SK-N-SH (cell line): ENCODE results near the gene LCNL1. TPM values are rescaled to one million over a fixed set of nuclear protein-coding genes. Genes with fewer than 3 reads are reported as not detected.
A peak's percentile ranks its signal among the peaks of the same experiment; 100 is the strongest.
"Not testable (repeated sequence)": the region's sequence is repeated elsewhere in the genome, so short reads cannot be mapped to it uniquely, and the experiment has no call there.

Experiments used
- CTCF ChIA-PET: fragments of 300-600, 350-600 bp; formaldehyde crosslinking; extraction: SDS; loops from one replicate; lab custom pipeline; 2021; lab: Yijun Ruan, JAX
- POLR2A ChIA-PET: fragments of 350-600 bp; sonication (Branson Sonifier 250); formaldehyde crosslinking; extraction: SDS; loops from one replicate; lab custom pipeline; 2020; ENCODE audit warnings: antibody characterized with exemption, inconsistent platforms; lab: Yijun Ruan, JAX
- DNase-seq: peaks from one replicate; pipeline ENCODE4 v3.0.0; 2012
- H2AFZ ChIP-seq: fragments of 200-600 bp; sonication (generic); 2 replicates; pipeline ENCODE4 v1.8.1; 2016; ENCODE audit warnings: antibody characterized with exemption, mild to moderate bottlenecking, low read depth
- H3F3A ChIP-seq: fragments of 200-600 bp; sonication (generic); replicated peaks from 2 replicates; pipeline ENCODE3; 2016; ENCODE audit warnings: antibody characterized with exemption, mild to moderate bottlenecking; ENCODE audit not compliant: insufficient read depth
- H3K27ac ChIP-seq, 2 experiments: fragments of 200-500 bp in 1 of 2; fragments of 200-600 bp in 1 of 2; sonication (Bioruptor generic) in 1 of 2; sonication (generic), shearing (Covaris generic) in 1 of 2; 2 replicates each; pipeline versions ENCODE4 v1.5.1 to v1.6.1; 2014 to 2016; ENCODE audit warnings: low read depth in 2 of 2, inconsistent platforms in 1 of 2, low read length in 1 of 2, mild to moderate bottlenecking in 1 of 2, mixed read lengths in 1 of 2
- H3K27me3 ChIP-seq: fragments of 200-600 bp; sonication (generic), shearing (Covaris generic); 2 replicates; pipeline ENCODE4 v1.6.1; 2016; ENCODE audit warnings: mixed run types; ENCODE audit not compliant: insufficient read depth
- H3K36me3 ChIP-seq, 2 experiments: fragments of 200-500 bp in 1 of 2; fragments of 200-600 bp in 1 of 2; sonication (Bioruptor generic) in 1 of 2; sonication (generic) in 1 of 2; replicated peaks in 1 of 2; 2 replicates each; pipeline versions ENCODE3 to v1.5.1; 2014 to 2016; ENCODE audit warnings: low read length in 1 of 2, mild to moderate bottlenecking in 1 of 2; ENCODE audit not compliant: insufficient read depth in 2 of 2, control insufficient read depth in 1 of 2
- H3K4me1 ChIP-seq, 2 experiments: fragments of 200-500 bp in 1 of 2; fragments of 200-600 bp in 1 of 2; sonication (Bioruptor generic) in 1 of 2; sonication (generic), shearing (Covaris generic) in 1 of 2; 2 replicates each; pipeline versions ENCODE4 v1.5.1 to v1.6.1; 2014 to 2016; ENCODE audit warnings: low read depth in 1 of 2, low read length in 1 of 2, mixed run types in 1 of 2; ENCODE audit not compliant: insufficient read depth in 2 of 2, control insufficient read depth in 1 of 2
- H3K4me2 ChIP-seq: fragments of 200-600 bp; sonication (generic), shearing (Covaris generic); 2 replicates; pipeline ENCODE4 v1.6.1; 2017; ENCODE audit warnings: mixed run types
- H3K4me3 ChIP-seq, 2 experiments: fragments of 200-500 bp in 1 of 2; fragments of 200-600 bp in 1 of 2; sonication (Bioruptor generic) in 1 of 2; sonication (generic), shearing (Covaris generic) in 1 of 2; 2 replicates each; pipeline versions ENCODE4 v1.5.1 to v1.8.1; 2014 to 2016; ENCODE audit warnings: low read depth in 2 of 2, inconsistent platforms in 1 of 2, low read length in 1 of 2, mild to moderate bottlenecking in 1 of 2, mixed read lengths in 1 of 2, moderate library complexity in 1 of 2
- H3K79me2 ChIP-seq: fragments of 200-600 bp; sonication (generic); 2 replicates; pipeline ENCODE4 v1.8.1; 2017; ENCODE audit warnings: mild to moderate bottlenecking; ENCODE audit not compliant: insufficient read depth
- H3K9ac ChIP-seq: fragments of 200-600 bp; sonication (generic); 2 replicates; pipeline ENCODE4 v1.6.1; 2017; ENCODE audit warnings: mixed run types
- H3K9me2 ChIP-seq: fragments of 200-600 bp; sonication (generic); 2 replicates; pipeline ENCODE4 v1.6.1; 2017; ENCODE audit warnings: mixed run types
- H3K9me3 ChIP-seq: fragments of 200-600 bp; sonication (generic); 2 replicates; pipeline ENCODE4 v1.6.1; 2017; ENCODE audit warnings: mixed run types, mild to moderate bottlenecking, moderate library complexity
- H4K20me1 ChIP-seq: fragments of 200-600 bp; sonication (generic); 2 replicates; pipeline ENCODE4 v1.6.1; 2017; ENCODE audit warnings: mild to moderate bottlenecking, mixed run types; ENCODE audit not compliant: insufficient read depth
- CTCF ChIP-seq: fragments of 200-600 bp; sonication (generic); IDR thresholded peaks from 2 replicates; pipeline ENCODE4 v1.6.1; 2017; ENCODE audit warnings: antibody characterized with exemption, mild to moderate bottlenecking, moderate library complexity
- FOSL2 ChIP-seq: IDR thresholded peaks from 2 replicates; pipeline ENCODE4 v1.4.0; 2012; ENCODE audit warnings: low read depth, mild to moderate bottlenecking, moderate library complexity, borderline replicate concordance
- FOXM1 ChIP-seq: IDR thresholded peaks from 2 replicates; pipeline ENCODE4 v1.4.0; 2012; ENCODE audit warnings: low read depth, mild to moderate bottlenecking
- GATA2 ChIP-seq: sonication (generic); formaldehyde crosslinking; IDR thresholded peaks from 2 replicates; pipeline ENCODE4 v1.5.0; 2020; ENCODE audit warnings: mild to moderate bottlenecking, missing genetic modification reagents
- MEF2A ChIP-seq: IDR thresholded peaks from 2 replicates; pipeline ENCODE4 v1.4.0; 2012; ENCODE audit warnings: low read depth, borderline replicate concordance
- MXI1 ChIP-seq: IDR thresholded peaks from 2 replicates; pipeline ENCODE4 v1.6.1; 2012; ENCODE audit warnings: mild to moderate bottlenecking, low read depth, low read length, improper control_type of control experiment
- RCOR1 ChIP-seq: fragments of 150-350 bp; IDR thresholded peaks from 2 replicates; pipeline ENCODE4 v1.6.1; 2017; ENCODE audit warnings: antibody characterized with exemption, low read length
- TAF1 ChIP-seq: IDR thresholded peaks from 2 replicates; pipeline ENCODE4 v1.6.1; 2012; ENCODE audit warnings: low read depth, mild to moderate bottlenecking, low read length, moderate library complexity, borderline replicate concordance
- USF1 ChIP-seq: IDR thresholded peaks from 2 replicates; pipeline ENCODE4 v1.4.0; 2012; ENCODE audit warnings: low read depth, borderline replicate concordance
- YY1 ChIP-seq: IDR thresholded peaks from 2 replicates; pipeline ENCODE4 v1.4.0; 2012; ENCODE audit warnings: low read depth, mild to moderate bottlenecking
- WGBS: methylation state at CpG from one replicate; pipeline ENCODE4 v1.1.6; 2017; ENCODE audit warnings: low lambda C conversion rate; 5-methylcytosine and 5-hydroxymethylcytosine counted together
- polyA plus RNA-seq, 3 experiments: library from polyadenylated mRNA; depleted of rRNA; stranded (reverse); fragments of >200 nt; gene quantifications; 2 replicates each; pipeline ENCODE4 v1.2.3, GENCODE V29; 2012

Gene LCNL1
- polyA plus RNA-seq, 1 of the 3 experiments (the other 2 are of a cell fraction), result not detected

- Histone ChIP-seq H4K20me1 (no peaks in the 10 kb centered on the region), H3K9ac (no peak overlapping the region), H3K4me1 (peaks cover 5 to 34% of the 10 kb centered on the region in 2 experiments; a peak in 1 of 4 replicates), H3K4me3 (no peak overlapping the region), H3K36me3 (peaks cover 0 to 2% of the 10 kb centered on the region in 2 experiments), H3K9me3 (no peaks in the 10 kb centered on the region), H3K79me2 (no peaks in the 10 kb centered on the region), H2AFZ (no peak overlapping the region), H3K27me3 (no peaks in the 10 kb centered on the region), H3K4me2 (no peak overlapping the region), H3K27ac (peak overlapping the region in 1 of 2 experiments; percentile 36; a peak in 1 of 4 replicates), H3K9me2 (no peaks in the 10 kb centered on the region), H3F3A (peaks cover 4% of the 10 kb centered on the region)
- DNase-seq, result no peak
- WGBS, result 94% methylated on average over 8 of the region's 10 CpGs
- CTCF ChIA-PET, result interaction anchor here (1.1 to 15.1 kb wide), 7 partner anchors 12 to 275 kb away, joined by 3 to 350 read pairs (median 21); partner anchors contain the start of genes AJM1, C8G, FBXW5 and LCN12
- POLR2A ChIA-PET, result no interaction called here
- TF ChIP-seq GATA2 (CRISPR knock-in tag) (no peak), TAF1 (no peak), MXI1 (no peak), USF1 (no peak), MEF2A (no peak), FOSL2 (no peak), FOXM1 (no peak), YY1 (no peak), RCOR1 (no peak), CTCF (no peak)
Observed at GRCh38 chr9:137032858-137033257, 50.1 kb downstream of the LCNL1 start.

- H2AFZ ChIP-seq, H3F3A ChIP-seq, H3K27me3 ChIP-seq, H3K79me2 ChIP-seq, H3K9ac ChIP-seq, H3K4me3 ChIP-seq, H3K36me3 ChIP-seq, H3K9me3 ChIP-seq, H3K9me2 ChIP-seq, POLR2A ChIA-PET, DNase-seq, H4K20me1 ChIP-seq, H3K27ac ChIP-seq, H3K4me2 ChIP-seq: not testable (repeated sequence)
- H3K4me1 ChIP-seq, result peaks cover 5 to 33% of the 10 kb centered on the region in 2 experiments; a peak in 1 of 4 replicates
- WGBS, result 96% methylated on average over 5 of the region's 5 CpGs
- CTCF ChIA-PET, result interaction anchor here (3.0 to 15.1 kb wide), 5 partner anchors 13 to 245 kb away, joined by 12 to 350 read pairs (median 21); partner anchors contain the start of genes AJM1, C8G, FBXW5 and LCN12
Observed at GRCh38 chr9:137033481-137033880, 50.7 kb downstream of the LCNL1 start.
